Kidney (tissue), 14 donors: ENCODE data around the gene HJURP. TPM values are rescaled to one million over a fixed set of nuclear protein-coding genes. Genes with fewer than 3 reads are reported as not detected.

Experiments
- DNase-seq, 5 donors: peaks; one replicate each; pipeline ENCODE4 v3.0.0-alpha.2; 2013 to 2020
- FAIRE-seq: peaks from 2 replicates; lab custom pipeline; 2012; peaks lifted over from hg19 to GRCh38; lab: Jason Lieb, UNC
- H3K27ac ChIP-seq, 2 donors: one replicate each; pipeline ENCODE4 v1.7.0; 2013; ENCODE audit warnings: low read depth in 2 of 2, low read length in 2 of 2, inconsistent platforms in 1 of 2
- H3K27me3 ChIP-seq: one replicate; pipeline ENCODE4 v1.7.1; 2013; ENCODE audit warnings: low read length, inconsistent platforms; ENCODE audit not compliant: control insufficient read depth, insufficient read depth
- H3K36me3 ChIP-seq, 3 donors: one replicate each; pipeline versions ENCODE4 v1.7.0 to v1.7.1; 2013; ENCODE audit warnings: low read length in 3 of 3, control low read depth in 1 of 3, inconsistent platforms in 1 of 3; ENCODE audit not compliant: insufficient read depth in 3 of 3, control insufficient read depth in 2 of 3
- H3K4me1 ChIP-seq, 3 donors: one replicate each; pipeline versions ENCODE4 v1.7.0 to v1.7.1; 2013; ENCODE audit warnings: low read length in 3 of 3, inconsistent platforms in 1 of 3, low read depth in 1 of 3; ENCODE audit not compliant: control insufficient read depth in 2 of 3, insufficient read depth in 2 of 3
- H3K4me3 ChIP-seq, 3 donors: one replicate each; pipeline versions ENCODE4 v1.7.0 to v1.8.1; 2013; ENCODE audit warnings: low read length in 3 of 3, control low read depth in 1 of 3, inconsistent platforms in 1 of 3
- H3K9ac ChIP-seq, 3 donors: one replicate each; pipeline versions ENCODE4 v1.7.0 to v1.7.1; 2013; ENCODE audit warnings: low read length in 3 of 3, control low read depth in 1 of 3, inconsistent platforms in 1 of 3
- H3K9me3 ChIP-seq, 3 donors: one replicate each; pipeline versions ENCODE4 v1.7.0 to v1.7.1; 2013; ENCODE audit warnings: low read length in 3 of 3, control low read depth in 1 of 3, inconsistent platforms in 1 of 3; ENCODE audit not compliant: control insufficient read depth in 2 of 3, insufficient read depth in 1 of 3
- intact Hi-C: fragments of 100-400 bp; cut with DNase I; formaldehyde crosslinking; loops from one replicate; pipeline ENCODE4 v1.11.1; 2022
- polyA plus RNA-seq: library from polyadenylated mRNA; stranded (reverse); fragments of 350-450 nt; fragmentation: Illumina TruSeq; extraction: RNeasy Lipid Tissue Mini Kit (QIAGEN cat#74804); gene quantifications from one replicate; pipeline ENCODE4 v1.2.3, GENCODE V29; 2014; ENCODE audit warnings: low read depth, low replicate concordance; ENCODE audit not compliant: insufficient read depth
- total RNA-seq: library from RNA; stranded (reverse); fragmentation: NEBNext Ultra II Directional; extraction: Animal tissue kit (Norgen Biotek cat#: 25700); gene quantifications from one replicate; pipeline ENCODE4 v1.2.1, GENCODE V29; 2021
- TF ChIP-seq, protein P1 (sequence below): IDR thresholded peaks from 3 replicates; pipeline ENCODE4 v1.5.1; 2012; ENCODE audit warnings: mild to moderate bottlenecking, moderate library complexity, borderline replicate concordance; ENCODE audit not compliant: insufficient read depth; ENCODE audit errors: extremely low read depth
- donor health status: control.
- donor health status: control.
- donor health status: control.
- donor health status: control.
- donor health status: control.
- donor health status: DM: yes; HTN: yes; CAD: no.
- donor health status: Normal renal cell carcinoma (clear cell type).

The HJURP gene
- total and polyA plus RNA-seq, 2 donors from 2014 or later = 0.94 TPM; not detected in 1

- no peaks in the 10 kb centered on the region for H3K9me3 ChIP-seq
Measured at GRCh38 chr2:233795735-233796171, 58.6 kb downstream of the HJURP start.

GRCh38 chr2:233794128-233794658, 60.1 kb downstream of the HJURP start:
- TF ChIP-seq, protein P1, sequence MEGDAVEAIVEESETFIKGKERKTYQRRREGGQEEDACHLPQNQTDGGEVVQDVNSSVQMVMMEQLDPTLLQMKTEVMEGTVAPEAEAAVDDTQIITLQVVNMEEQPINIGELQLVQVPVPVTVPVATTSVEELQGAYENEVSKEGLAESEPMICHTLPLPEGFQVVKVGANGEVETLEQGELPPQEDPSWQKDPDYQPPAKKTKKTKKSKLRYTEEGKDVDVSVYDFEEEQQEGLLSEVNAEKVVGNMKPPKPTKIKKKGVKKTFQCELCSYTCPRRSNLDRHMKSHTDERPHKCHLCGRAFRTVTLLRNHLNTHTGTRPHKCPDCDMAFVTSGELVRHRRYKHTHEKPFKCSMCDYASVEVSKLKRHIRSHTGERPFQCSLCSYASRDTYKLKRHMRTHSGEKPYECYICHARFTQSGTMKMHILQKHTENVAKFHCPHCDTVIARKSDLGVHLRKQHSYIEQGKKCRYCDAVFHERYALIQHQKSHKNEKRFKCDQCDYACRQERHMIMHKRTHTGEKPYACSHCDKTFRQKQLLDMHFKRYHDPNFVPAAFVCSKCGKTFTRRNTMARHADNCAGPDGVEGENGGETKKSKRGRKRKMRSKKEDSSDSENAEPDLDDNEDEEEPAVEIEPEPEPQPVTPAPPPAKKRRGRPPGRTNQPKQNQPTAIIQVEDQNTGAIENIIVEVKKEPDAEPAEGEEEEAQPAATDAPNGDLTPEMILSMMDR = no peak
- Histone ChIP-seq H3K4me1 (no peaks in the 10 kb centered on the region), H3K9me3 (no peaks in the 10 kb centered on the region), H3K9ac (no peak overlapping the region), H3K4me3 (no peak overlapping the region), H3K27me3 (no peaks in the 10 kb centered on the region), H3K36me3 (no peaks in the 10 kb centered on the region), H3K27ac (no peak overlapping the region)
- intact Hi-C loops = no loop called here
- DNase-seq (peak in 1 of 5 donors; percentile 36), FAIRE-seq (no peak)

More at GRCh38 chr2:233795735-233796171, 58.6 kb downstream of the HJURP start:
- Histone ChIP-seq H3K9ac (no peak overlapping the region), H3K27ac (no peak overlapping the region), H3K4me3 (no peak overlapping the region), H3K36me3 (no peaks in the 10 kb centered on the region), H3K4me1 (no peaks in the 10 kb centered on the region), H3K27me3 (no peaks in the 10 kb centered on the region)
- no peak for FAIRE-seq
- TF ChIP-seq, protein P1 = no peak
- peak in 1 of 5 donors; percentile 38 for DNase-seq
- intact Hi-C loops = no loop called here

- FAIRE-seq (no peak), DNase-seq (peak in 1 of 5 donors; percentile 40)
- Histone ChIP-seq H3K4me3 (no peak overlapping the region), H3K9ac (no peak overlapping the region), H3K9me3 (no peaks in the 10 kb centered on the region), H3K4me1 (no peaks in the 10 kb centered on the region), H3K27me3 (no peaks in the 10 kb centered on the region), H3K27ac (no peak overlapping the region), H3K36me3 (no peaks in the 10 kb centered on the region)
- intact Hi-C loops = no loop called here
- TF ChIP-seq, protein P1 = no peak
Measured at GRCh38 chr2:233793465-233794127, 60.7 kb downstream of the HJURP start.
